ENCODE results near the gene FOLR1.

DNA sequence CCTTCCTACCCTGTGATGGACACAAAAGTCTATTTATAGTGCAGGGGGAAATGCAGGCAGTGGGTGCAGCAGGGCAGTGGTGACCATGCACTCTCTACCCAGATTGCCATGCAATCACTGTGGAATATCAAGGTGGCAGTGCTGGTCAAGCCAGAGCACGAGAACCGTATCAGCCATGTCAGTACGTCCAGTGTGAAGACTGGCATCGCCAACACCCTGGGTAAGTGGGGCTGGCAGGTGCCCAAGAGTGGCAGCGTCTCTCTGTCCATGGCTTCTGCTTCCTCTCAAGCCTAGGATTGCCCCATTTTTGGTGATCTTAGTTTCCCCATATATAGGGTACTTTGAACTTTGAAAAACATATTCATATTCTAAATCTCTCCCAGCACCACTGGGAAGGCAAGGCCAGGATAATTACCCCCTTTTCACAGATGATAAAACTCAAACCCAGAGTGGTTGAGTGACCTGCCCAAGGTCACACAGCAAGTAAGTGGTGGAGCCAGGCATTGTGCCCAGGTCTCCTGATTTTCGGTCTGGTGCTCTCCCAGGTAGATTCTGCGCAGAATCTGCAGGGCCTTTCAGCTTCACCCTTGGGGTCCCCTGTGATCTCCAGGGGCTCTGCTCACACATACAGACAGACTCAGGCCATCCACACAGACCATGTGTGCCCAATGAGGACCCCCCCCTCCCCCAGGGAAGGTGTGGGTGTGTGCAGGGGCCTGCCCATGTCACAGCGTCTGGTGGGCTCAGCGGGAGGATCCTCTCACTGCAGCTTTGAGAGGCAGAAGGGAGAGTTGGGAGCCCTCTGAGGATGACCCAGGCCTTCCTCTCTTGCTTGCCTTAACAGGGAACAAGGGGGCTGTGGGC, 39.7 kb downstream of the FOLR1 start:
- TF ChIP-seq ZNF778 (CRISPR knock-in tag; IDR thresholded peaks at IDR 0.05): no peak
- TF ChIP-seq CC2D1A (IDR thresholded peaks at IDR 0.05): no peak
- 0 out of 4 replicates have a peak, but pooled peaks of 1 of the 2 experiments have one; percentile 9 for TF ChIP-seq RCOR1 (IDR thresholded peaks at IDR 0.05; ENCODE audit: borderline replicate concordance in 1 of 2, low read depth in 2 of 2, low read length in 2 of 2)
- TF ChIP-seq, protein P1, sequence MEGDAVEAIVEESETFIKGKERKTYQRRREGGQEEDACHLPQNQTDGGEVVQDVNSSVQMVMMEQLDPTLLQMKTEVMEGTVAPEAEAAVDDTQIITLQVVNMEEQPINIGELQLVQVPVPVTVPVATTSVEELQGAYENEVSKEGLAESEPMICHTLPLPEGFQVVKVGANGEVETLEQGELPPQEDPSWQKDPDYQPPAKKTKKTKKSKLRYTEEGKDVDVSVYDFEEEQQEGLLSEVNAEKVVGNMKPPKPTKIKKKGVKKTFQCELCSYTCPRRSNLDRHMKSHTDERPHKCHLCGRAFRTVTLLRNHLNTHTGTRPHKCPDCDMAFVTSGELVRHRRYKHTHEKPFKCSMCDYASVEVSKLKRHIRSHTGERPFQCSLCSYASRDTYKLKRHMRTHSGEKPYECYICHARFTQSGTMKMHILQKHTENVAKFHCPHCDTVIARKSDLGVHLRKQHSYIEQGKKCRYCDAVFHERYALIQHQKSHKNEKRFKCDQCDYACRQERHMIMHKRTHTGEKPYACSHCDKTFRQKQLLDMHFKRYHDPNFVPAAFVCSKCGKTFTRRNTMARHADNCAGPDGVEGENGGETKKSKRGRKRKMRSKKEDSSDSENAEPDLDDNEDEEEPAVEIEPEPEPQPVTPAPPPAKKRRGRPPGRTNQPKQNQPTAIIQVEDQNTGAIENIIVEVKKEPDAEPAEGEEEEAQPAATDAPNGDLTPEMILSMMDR (IDR thresholded peaks at IDR 0.05 in 2 of 3, conservative IDR thresholded peaks at IDR 0.05 in 1 of 3; ENCODE audit: insufficient read depth in 2 of 3, low read depth in 1 of 3, low read length in 3 of 3): no peak
- no peak for TF ChIP-seq SP2 (IDR thresholded peaks at IDR 0.05; ENCODE audit: extremely low read depth, low read depth, low read length, poor library complexity, severe bottlenecking)
- TF ChIP-seq EP300 (IDR thresholded peaks at IDR 0.05; ENCODE audit: low read length): no peak
- no peak for TF ChIP-seq GABPB1 (CRISPR knock-in tag; IDR thresholded peaks at IDR 0.05)
- TF ChIP-seq ZKSCAN8 (CRISPR knock-in tag; IDR thresholded peaks at IDR 0.05): no peak
- TF ChIP-seq, protein P2, sequence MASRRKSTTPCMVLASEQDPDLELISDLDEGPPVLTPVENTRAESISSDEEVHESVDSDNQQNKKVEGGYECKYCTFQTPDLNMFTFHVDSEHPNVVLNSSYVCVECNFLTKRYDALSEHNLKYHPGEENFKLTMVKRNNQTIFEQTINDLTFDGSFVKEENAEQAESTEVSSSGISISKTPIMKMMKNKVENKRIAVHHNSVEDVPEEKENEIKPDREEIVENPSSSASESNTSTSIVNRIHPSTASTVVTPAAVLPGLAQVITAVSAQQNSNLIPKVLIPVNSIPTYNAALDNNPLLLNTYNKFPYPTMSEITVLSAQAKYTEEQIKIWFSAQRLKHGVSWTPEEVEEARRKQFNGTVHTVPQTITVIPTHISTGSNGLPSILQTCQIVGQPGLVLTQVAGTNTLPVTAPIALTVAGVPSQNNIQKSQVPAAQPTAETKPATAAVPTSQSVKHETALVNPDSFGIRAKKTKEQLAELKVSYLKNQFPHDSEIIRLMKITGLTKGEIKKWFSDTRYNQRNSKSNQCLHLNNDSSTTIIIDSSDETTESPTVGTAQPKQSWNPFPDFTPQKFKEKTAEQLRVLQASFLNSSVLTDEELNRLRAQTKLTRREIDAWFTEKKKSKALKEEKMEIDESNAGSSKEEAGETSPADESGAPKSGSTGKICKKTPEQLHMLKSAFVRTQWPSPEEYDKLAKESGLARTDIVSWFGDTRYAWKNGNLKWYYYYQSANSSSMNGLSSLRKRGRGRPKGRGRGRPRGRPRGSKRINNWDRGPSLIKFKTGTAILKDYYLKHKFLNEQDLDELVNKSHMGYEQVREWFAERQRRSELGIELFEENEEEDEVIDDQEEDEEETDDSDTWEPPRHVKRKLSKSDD (conservative IDR thresholded peaks at IDR 0.05; ENCODE audit: low read length): no peak
- TF ChIP-seq, protein P3, sequence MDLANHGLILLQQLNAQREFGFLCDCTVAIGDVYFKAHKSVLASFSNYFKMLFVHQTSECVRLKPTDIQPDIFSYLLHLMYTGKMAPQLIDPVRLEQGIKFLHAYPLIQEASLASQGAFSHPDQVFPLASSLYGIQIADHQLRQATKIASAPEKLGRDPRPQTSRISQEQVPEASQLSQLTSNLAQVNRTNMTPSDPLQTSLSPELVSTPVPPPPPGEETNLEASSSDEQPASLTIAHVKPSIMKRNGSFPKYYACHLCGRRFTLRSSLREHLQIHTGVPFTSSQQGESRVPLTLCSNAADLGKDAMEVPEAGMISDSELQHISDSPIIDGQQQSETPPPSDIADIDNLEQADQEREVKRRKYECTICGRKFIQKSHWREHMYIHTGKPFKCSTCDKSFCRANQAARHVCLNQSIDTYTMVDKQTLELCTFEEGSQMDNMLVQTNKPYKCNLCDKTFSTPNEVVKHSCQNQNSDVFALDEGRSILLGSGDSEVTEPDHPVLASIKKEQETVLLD (IDR thresholded peaks at IDR 0.05): no peak
- TF ChIP-seq, protein P4, sequence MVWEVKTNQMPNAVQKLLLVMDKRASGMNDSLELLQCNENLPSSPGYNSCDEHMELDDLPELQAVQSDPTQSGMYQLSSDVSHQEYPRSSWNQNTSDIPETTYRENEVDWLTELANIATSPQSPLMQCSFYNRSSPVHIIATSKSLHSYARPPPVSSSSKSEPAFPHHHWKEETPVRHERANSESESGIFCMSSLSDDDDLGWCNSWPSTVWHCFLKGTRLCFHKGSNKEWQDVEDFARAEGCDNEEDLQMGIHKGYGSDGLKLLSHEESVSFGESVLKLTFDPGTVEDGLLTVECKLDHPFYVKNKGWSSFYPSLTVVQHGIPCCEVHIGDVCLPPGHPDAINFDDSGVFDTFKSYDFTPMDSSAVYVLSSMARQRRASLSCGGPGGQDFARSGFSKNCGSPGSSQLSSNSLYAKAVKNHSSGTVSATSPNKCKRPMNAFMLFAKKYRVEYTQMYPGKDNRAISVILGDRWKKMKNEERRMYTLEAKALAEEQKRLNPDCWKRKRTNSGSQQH (CRISPR knock-in tag; IDR thresholded peaks at IDR 0.05): no peak
- no peak for TF ChIP-seq ZNF431 (CRISPR knock-in tag; IDR thresholded peaks at IDR 0.05)
- no peak for TF ChIP-seq FIP1L1 (IDR thresholded peaks at IDR 0.05; ENCODE audit: low read depth, low read length, poor library complexity, severe bottlenecking)

Measured in K562 (cell line).